IPS-NIHi7 (cell line): ENCODE results near the gene CENPT.
"Not testable (repeated sequence)": the region's sequence is repeated elsewhere in the genome, so short reads cannot be mapped to it uniquely, and the experiment has no call there.

Experiments
- DNase-seq: peaks from one replicate; pipeline ENCODE4 v3.0.0; 2012; ENCODE audit warnings: mixed read lengths; ENCODE audit errors: extremely low spot score

The CENPT gene

DNA sequence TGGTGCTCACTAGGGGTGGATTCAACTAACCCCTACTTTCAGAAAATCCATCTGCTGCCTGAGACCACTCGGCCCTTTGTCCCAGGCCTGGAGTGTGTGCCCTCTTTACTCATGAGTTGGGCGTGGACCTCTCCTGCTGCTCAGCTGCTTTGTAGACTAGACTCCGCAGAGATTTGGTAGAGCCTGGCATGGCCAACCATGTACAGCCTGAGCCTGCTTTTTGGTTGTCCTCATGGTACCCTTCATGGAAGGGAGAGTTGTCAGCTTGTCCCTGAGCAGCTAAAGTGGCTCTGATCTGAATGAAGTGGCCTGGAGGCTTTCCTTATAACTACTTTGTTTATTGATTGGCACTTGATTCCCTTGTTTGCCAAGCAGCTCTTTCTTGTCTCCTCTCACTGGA lies 26.9 kb upstream of the CENPT start:
- no peak for DNase-seq

- DNase-seq, result no peak
These were observed 26.2 kb upstream of the CENPT start for GRCh38 chr16:67873435-67874370.

DNA sequence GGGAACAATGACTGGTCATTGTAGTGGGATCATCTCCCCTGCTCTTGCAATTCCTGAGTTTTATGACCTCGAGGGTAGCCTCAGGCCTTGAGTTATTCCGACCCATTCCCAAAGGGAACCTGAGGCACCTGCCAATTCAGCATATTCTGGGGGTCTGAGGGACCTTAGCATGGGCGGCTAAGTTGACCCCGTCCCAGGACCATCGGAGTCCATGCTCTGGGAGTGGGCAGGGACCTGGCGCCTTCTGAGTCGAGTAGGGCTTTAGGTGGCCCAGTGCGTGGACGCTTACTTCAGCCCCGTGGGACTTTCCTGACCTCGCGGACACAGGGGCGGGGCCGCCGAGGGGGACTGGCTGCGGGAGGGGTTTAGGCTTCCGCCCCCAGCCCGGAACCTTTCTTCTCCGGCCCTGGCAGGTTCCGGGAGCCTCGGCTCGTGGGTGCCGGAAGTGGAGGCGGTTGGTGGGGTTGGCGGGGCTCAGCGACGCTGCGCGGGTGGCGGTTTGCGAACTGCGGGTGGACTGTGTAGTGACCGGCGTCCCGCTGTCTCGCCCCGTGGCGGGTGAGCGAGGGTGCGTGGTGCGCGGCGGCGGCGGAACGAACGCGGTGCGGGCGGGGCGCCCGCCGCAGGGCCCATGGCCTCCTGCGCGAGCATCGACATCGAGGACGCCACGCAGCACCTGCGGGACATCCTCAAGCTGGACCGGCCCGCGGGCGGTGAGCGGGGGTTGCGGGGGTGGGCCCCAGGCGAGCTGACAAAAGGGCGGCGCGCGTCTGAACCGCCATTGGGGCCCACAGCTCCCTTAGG lies 25.3 kb upstream of the CENPT start, which contains the start of gene EDC4:
Gene EDC4 (plus strand): TSS at position 422 of the 804 bp plus-strand sequence. CDS start 210 bp downstream, at position 632.
- DNase-seq, result peak; percentile 86

- DNase-seq, result no peak
These were observed 24.7 kb upstream of the CENPT start for GRCh38 chr16:67872131-67872630.

DNA sequence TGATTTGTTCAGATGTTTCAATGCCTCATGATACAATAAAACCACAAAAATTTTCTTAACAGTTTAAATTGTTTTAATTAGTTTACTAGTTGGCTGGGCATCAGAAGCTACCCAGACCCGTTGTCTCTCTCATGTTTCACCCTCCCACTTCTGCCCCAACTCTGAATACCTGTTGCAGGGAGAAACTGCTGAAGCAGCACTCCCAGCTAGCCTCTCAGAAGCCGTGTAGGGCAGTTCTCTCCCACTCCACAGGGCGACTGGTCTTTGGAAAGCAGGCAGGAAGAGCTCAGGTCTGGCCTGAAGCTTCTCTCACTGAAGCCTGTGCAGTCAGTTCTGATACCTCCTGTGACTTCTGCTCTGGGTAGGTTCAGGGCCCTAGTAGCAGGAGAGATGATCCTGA lies 23.8 kb upstream of the CENPT start:
- DNase-seq, result no peak

GRCh38 chr16:67869653-67870052 lies 22.2 kb upstream of the CENPT start:
- no peak for DNase-seq

DNA sequence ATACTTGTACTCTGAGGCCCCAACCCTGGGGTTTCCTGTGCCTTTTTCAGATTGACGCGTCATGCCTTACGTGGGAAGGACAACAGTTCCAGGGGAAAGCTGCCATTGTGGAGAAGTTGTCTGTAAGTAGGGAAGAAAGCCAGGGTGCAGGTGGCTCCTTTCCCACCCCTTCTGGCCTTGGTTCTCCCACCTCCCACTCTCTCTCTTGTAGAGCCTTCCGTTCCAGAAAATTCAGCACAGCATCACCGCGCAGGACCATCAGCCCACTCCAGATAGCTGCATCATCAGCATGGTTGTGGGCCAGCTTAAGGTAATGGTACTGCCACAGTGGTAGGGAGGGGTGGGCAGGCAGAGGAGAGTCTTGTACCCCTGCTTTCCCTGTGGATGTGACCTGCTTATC lies 20.8 kb upstream of the CENPT start:
- no peak for DNase-seq

DNA sequence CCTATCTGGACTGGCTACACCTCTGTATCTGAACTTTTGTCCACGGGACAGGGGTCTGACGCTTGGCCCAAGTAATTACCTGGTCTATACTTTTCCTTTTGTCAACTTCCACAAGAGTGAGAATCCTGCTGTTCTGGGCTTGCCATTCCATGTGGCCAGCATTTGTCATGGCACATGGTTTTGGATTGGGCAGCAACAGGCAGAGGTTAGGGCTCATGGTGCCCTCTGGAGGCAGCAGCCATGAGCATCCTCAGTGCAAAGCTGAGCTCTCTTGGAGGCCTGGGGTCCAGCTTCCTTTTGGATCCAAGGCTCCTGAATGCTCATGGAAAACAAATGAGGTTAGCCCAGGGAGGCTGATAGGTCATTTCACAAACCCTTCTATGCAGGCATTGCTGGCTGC lies 17.8 kb upstream of the CENPT start:
- DNase-seq, result peak; percentile 77

- DNase-seq, result no peak
These were observed 17.1 kb upstream of the CENPT start for GRCh38 chr16:67864594-67864993.

GRCh38 chr16:67864044-67864443 lies 16.6 kb upstream of the CENPT start:
- DNase-seq, result not testable (repeated sequence)

GRCh38 chr16:67862623-67863583 lies 15.4 kb upstream of the CENPT start:
- no peak for DNase-seq

DNA sequence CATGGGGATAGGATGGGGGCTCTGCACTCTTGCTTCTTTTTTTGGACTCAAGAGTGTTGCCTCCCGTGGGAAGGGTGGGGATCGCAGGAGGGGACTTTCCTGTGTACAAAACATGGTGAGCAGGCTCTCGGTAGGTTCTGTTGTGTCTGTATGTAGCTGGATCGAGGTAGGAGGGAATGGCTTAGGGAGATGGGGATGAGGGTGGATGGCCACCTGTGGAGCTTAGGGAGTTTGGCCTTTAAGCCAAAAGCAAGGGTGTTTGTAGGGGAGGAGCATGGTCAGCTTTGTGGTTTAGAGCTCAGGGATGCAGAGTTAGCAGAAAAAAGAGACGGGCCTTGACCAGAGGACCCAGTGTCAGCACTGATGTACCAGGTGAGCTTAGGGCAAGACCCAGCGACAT lies 14.4 kb upstream of the CENPT start:
- DNase-seq, result no peak

DNA sequence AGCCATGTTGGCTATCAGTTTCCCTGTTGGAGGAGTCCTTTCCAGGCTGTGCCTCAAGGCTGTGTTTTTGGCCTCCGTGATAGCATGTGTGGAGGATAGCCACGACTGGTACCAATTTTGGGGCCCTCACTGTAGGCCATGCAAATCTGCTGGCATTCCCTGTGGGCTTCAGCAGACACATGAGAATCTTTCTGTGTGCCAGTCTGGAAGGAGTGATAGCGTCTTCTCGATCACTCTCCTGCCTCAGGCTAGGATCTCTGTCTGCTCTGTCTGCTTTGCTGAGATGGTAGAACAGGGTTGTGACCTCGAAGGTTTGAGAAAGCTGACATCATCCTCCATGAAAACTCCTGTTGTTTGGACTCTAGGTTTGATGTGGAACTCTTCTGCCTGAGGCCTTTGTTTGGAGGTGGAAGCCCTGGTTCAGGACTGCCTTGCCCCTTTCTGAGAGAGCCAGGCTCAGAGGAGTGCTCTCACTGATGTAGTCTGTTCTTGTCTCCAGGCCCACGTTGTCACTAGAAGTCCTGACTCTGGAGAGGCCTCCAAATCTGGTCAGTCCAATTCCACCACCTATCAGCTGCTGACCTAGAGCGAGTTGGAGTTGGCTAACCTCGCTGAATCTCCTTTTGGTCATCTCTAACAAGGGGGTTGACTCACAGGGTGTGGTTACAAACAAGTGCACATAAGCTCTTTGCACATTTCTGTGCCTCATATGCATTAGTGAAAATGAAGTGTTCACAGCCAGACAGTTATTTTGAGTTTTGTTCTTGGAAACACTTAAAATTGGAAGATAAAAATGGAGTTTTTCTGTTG lies 13.3 kb upstream of the CENPT start:
- DNase-seq, result no peak

DNA sequence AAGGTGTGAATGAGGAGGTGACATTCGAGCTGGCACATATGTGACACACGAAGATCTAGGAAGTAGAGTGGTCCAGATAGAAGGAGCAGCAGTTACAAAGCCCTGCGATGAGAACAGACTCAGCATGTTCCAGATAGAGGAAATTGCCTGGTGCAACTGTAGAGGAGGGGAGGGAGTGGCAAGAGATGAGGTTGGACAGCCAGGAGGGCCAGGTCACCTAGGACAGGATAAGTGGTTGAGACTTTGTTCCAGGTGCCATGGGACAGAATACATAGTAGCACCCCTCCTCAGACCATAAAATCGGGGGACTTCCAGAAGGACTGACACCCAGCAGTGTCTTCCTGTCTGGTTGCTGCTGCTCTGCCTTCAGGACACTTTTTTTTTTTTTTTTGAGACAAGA lies 11.0 kb upstream of the CENPT start:
- DNase-seq, result no peak

DNA sequence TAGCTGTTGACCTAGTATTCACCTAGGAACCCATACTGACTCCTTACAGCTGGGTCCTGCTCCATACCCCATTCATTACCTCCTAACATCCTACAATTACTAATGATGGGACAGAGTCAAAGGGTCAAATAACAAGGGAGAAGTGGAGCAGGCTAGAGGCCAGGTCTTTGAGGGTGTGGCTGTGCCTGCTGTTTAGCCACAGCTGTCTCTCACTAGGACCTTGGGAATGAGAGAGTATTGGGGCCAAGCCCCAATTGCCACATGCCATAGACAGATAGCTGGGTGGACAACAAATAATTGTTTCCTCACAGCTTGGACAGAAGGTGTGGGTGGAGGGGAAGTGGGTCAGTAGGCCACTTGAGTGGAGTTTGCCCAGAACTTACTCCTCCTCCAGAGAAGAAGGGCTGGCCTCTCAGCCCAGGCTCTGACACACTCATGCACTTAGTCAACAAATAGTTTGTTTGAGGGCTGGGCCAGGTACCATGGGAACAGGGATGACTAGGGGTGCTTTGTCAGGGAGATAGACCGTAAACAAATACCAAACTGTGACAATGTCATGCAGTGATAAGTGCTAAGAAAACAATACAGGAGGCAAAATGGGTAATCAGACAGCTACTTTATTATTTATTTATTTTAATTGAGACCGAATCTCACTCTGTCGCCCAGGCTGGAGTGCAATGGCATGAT lies 10.2 kb upstream of the CENPT start:
- DNase-seq, result peak; percentile 74

GRCh38 chr16:67856927-67857546 lies 9.5 kb upstream of the CENPT start:
- DNase-seq, result no peak

DNA sequence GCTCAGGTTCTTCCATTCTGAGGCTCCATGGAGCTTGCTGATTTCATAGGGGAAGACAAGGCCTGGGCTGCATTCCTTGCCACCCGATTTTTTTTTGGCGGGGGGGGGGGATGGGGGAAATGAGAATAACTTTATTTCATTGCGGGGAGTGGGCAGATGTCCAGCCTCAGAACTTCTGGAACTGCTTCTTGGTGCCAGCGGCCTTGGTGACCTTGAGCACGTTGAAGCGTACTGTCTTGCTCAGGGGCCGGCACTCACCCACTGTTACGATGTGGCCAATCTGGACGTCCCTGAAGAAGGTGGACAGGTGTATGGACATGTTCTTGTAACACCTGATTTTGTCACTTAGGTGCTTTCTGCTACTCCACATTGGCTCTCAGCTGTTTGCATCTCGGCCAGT lies 8.3 kb upstream of the CENPT start:
- no peak for DNase-seq

- no peak for DNase-seq
These were observed 6.2 kb upstream of the CENPT start for GRCh38 chr16:67853670-67854069.

GRCh38 chr16:67848118-67848517 lies 625 bp upstream of the CENPT start:
- no peak for DNase-seq
